22Rv1 (cell line): ENCODE results near the gene TNN.

Experiments
- ZFX ChIP-seq: fragments of 450-650 bp; IDR thresholded peaks from 2 replicates; pipeline ENCODE4 v1.6.1; 2017; ENCODE audit warnings: antibody characterized with exemption, borderline replicate concordance
- TF ChIP-seq, protein P1 (sequence below): fragments of 450-650 bp; IDR thresholded peaks from 2 replicates; pipeline ENCODE4 v1.5.1; 2017; ENCODE audit warnings: mild to moderate bottlenecking

DNA sequence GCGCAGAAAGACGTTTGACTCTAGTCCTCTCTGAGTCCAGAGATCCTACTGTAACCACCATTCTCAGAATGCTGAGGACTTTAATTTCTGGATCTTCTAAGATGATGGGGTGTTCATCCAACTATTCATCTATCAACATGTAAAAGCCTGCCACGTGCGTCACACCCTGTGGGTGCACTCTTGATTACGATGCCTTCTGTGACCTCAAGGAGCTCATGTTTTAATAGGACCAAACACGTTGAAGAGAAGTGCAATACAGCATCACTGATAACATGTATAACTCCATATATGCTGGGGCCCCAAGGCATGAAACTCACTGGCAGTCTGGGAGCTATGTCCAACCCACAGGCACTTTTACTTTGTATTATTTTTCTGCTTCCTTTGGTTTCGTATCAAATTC lies 105.9 kb downstream of the TNN start:
- TF ChIP-seq, protein P1, sequence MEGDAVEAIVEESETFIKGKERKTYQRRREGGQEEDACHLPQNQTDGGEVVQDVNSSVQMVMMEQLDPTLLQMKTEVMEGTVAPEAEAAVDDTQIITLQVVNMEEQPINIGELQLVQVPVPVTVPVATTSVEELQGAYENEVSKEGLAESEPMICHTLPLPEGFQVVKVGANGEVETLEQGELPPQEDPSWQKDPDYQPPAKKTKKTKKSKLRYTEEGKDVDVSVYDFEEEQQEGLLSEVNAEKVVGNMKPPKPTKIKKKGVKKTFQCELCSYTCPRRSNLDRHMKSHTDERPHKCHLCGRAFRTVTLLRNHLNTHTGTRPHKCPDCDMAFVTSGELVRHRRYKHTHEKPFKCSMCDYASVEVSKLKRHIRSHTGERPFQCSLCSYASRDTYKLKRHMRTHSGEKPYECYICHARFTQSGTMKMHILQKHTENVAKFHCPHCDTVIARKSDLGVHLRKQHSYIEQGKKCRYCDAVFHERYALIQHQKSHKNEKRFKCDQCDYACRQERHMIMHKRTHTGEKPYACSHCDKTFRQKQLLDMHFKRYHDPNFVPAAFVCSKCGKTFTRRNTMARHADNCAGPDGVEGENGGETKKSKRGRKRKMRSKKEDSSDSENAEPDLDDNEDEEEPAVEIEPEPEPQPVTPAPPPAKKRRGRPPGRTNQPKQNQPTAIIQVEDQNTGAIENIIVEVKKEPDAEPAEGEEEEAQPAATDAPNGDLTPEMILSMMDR = no peak
- TF ChIP-seq ZFX = no peak
